ENCODE measurements around the gene OIT3. TPM values are rescaled to one million over a fixed set of nuclear protein-coding genes. Genes with fewer than 3 reads are reported as not detected.

OIT3 gene
- polyA plus RNA-seq (2012; ENCODE audit: insufficient read depth, insufficient read length), result not detected

DNA sequence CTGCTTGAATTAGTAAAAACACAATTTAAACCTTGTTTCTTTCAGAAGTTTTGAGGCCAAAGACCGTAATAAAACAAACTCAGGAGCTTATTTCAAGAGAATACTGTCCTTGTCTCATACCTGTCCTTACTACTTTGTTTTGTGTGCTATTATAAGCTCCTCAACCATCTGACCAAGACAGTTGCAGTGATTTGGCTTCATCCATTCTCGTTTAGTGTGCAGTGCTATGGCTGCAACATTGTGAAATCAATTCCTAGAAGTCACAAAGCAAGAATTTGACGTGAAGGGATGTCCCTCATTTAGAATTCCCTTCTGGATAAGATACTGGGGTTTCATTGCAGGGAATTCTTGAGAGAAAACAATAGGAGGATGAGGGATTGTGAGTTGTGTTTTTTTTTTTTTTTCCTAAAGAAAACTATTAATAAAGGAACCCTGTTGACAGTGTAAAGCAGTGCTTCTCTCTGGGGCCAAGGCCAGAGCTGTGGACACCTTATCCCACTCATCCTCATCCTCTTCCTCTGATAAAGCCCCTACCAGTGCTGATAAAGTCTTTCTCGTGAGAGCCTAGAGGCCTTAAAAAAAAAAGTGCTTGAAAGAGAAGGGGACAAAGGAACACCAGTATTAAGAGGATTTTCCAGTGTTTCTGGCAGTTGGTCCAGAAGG, at the start of gene OIT3:
OIT3 (plus strand) TSS at position 604 of the 663 bp plus-strand sequence. CDS start 60 bp downstream, outside the sequence.
- no peak within 1 kb of the TSS for H3K4me3 ChIP-seq (ENCODE audit: low read length)
- DNase-seq (ENCODE audit: low read depth, low spot score), result no peak

- DNase-seq (ENCODE audit: low read depth, low spot score), result no peak
- no peak overlapping the region for H3K4me3 ChIP-seq (ENCODE audit: low read length)
Observed at GRCh38 chr10:72846238-72846637, 47.3 kb upstream of the OIT3 start.

GRCh38 chr10:72847681-72848080, 45.9 kb upstream of the OIT3 start:
- no peak for DNase-seq (ENCODE audit: low read depth, low spot score)
- no peak overlapping the region for H3K4me3 ChIP-seq (ENCODE audit: low read length)

DNA sequence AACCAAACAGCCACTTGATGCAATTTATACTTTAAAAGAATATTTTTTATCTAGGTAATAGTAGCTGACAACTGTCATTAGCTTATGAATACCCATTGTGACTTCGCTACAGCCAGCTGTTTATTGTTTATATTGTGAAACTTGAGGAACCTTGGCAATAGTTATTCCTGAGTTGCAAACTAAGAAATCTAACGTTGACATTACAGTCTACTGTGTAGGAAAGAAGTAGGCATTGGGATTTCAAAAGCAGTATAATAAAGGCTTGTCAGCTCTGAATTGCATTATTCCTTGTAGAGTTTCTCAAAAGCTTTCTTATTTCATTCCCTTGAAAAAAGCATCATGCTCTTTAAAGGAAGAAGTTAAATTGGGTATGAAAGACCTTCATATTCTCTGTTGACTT, 42.7 kb upstream of the OIT3 start:
- H3K4me3 ChIP-seq (ENCODE audit: low read length), result no peak overlapping the region
- no peak for DNase-seq (ENCODE audit: low read depth, low spot score)

GRCh38 chr10:72851509-72851908, 42.0 kb upstream of the OIT3 start:
- no peak overlapping the region for H3K4me3 ChIP-seq (ENCODE audit: low read length)
- DNase-seq (ENCODE audit: low read depth, low spot score), result no peak

DNA sequence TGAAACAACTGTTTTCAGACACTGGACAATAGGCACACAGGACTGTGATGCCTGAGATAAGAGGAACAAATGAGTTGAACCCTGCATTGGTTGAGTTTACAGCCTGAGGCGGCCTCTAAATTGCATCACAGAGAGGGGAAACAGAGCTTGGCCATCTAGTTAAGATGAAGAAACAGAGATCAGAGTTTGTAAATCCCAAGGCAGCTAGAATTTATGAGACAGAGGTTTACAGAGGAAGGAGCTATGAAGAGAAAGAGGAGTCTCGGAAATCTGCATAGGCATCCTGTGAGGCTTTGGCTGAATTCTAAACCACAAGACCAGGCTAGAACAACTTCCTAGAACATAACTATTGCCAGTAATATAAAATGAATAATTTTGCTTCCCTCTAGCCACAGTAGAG, 41.0 kb upstream of the OIT3 start:
- H3K4me3 ChIP-seq (ENCODE audit: low read length), result no peak overlapping the region
- no peak for DNase-seq (ENCODE audit: low read depth, low spot score)

DNA sequence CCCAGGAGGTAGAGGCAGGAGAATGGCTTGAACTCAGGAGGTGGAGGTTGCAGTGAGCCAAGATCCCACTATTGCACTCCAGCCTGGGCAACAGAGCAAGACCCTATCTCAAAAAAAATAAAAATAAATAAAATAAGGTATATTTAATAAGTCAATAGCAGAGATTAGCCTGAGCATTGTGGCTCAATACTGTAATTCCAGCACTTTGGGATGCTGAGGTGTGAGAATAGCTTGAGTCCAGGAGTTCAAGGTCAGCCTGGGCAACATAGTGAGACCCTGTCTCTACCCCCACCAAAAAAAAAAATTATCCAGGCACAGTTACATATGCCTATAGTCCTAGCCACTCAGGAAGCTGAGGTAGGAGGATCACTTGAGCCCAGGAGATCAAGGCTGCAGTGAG, 38.4 kb upstream of the OIT3 start:
- no peak overlapping the region for H3K4me3 ChIP-seq (ENCODE audit: low read length)
- DNase-seq (ENCODE audit: low read depth, low spot score), result no peak

DNA sequence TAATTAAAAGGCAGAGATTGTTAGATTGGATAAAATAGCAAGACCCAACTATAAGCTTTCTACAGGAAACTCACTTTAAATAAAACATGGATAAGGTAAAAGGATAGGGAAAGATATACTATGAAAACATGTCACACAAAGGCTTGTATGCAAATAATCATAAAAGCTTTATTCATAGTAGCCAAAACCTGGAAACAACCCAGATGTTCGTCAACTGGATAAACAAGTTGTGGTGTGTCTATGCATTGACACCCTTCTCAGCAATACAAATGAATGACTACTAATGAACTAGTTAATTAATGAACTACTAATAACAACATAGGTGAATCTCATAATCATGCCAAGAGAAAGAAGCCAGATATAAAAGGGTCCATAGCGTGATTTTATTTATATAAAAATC, 37.7 kb upstream of the OIT3 start:
- no peak for DNase-seq (ENCODE audit: low read depth, low spot score)
- no peak overlapping the region for H3K4me3 ChIP-seq (ENCODE audit: low read length)

- no peak for DNase-seq (ENCODE audit: low read depth, low spot score)
- H3K4me3 ChIP-seq (ENCODE audit: low read length), result no peak overlapping the region
Observed at GRCh38 chr10:72858067-72858466, 35.5 kb upstream of the OIT3 start.

- no peak overlapping the region for H3K4me3 ChIP-seq (ENCODE audit: low read length)
- no peak for DNase-seq (ENCODE audit: low read depth, low spot score)
Observed at GRCh38 chr10:72862957-72863356, 30.6 kb upstream of the OIT3 start.

GRCh38 chr10:72875250-72876055, 18.1 kb upstream of the OIT3 start:
- H3K4me3 ChIP-seq (ENCODE audit: low read length), result no peak overlapping the region
- peak; percentile 41 for DNase-seq (ENCODE audit: low read depth, low spot score)

DNA sequence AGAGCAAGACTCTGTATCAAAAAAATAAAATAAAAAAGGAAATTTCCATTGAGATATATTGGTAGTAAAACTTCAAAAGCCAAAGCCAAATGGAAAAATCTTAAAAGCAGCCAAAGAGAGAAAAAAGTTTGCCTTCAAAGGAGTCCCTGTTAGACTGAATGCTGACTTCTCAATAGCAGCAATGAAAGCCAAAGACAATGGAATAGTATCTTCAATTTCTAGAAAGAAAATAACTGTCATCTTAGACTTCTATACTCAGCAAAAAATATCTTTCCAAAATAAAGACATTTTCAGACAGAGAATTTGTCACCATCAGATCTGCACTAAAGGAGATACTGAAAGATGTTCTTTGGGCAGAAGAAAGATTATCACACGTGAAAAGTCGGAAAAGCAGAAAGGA, 14.3 kb upstream of the OIT3 start:
- DNase-seq (ENCODE audit: low read depth, low spot score), result no peak
- H3K4me3 ChIP-seq (ENCODE audit: low read length), result no peak overlapping the region

DNA sequence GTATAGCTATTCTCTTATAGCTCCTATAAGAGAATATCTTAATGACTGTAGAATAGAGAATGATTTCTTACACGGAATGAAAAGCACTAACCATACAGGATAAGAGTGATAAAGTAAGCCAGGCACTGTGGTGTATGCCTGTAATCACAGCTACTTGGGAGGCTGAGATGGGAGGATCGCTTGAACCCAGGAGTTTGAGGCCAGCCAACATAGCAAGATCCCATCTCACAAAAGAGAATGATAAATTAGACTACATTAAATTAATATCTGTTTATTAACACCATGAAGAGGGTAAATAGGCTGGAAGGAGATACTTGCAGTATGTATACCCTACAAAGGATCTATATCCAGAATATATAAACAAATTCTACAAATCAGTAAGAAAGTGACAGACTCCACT, 12.2 kb upstream of the OIT3 start:
- no peak for DNase-seq (ENCODE audit: low read depth, low spot score)
- H3K4me3 ChIP-seq (ENCODE audit: low read length), result no peak overlapping the region

GRCh38 chr10:72883861-72884260, 9.7 kb upstream of the OIT3 start:
- no peak for DNase-seq (ENCODE audit: low read depth, low spot score)
- H3K4me3 ChIP-seq (ENCODE audit: low read length), result no peak overlapping the region

GRCh38 chr10:72885953-72886352, 7.6 kb upstream of the OIT3 start:
- no peak for DNase-seq (ENCODE audit: low read depth, low spot score)
- H3K4me3 ChIP-seq (ENCODE audit: low read length), result no peak overlapping the region

DNA sequence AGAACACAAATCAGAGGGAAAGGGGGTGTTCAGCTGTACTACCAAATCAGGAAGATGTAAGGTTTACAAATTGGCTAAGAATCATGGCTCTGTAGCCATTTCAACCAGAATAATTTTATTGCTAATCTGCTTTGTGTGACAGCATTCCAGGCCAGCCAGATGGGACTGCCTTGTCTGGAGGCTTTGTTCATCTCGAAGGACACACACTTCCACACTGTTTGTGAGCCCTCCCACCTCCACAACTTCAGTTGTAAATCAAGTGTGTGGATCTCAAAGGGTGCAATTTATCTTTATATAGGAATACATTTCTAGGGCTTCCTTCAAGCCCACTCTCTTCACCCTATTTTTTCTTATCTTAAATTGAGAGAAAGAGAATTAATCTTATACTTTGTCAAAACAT, 6.9 kb upstream of the OIT3 start:
- no peak for DNase-seq (ENCODE audit: low read depth, low spot score)
- no peak overlapping the region for H3K4me3 ChIP-seq (ENCODE audit: low read length)

DNA sequence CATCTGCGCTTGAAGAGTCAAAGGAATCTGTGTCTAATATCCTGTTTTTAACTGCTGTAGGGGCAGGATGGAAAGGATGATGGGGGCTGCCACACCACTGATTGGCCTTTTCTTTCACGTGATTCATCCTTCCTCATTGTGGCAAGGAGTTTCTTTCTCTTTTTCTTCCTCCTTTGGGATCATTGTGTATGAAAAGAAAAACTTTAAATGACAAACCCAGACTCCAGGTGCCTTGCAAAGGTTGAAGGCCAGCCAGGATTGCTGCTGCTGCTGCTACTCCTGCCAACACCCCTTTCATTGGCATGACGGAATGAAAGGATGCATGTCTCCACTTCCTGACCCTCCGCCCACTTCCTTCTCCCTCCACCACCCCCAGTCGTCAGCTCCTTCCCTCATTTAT, 6.5 kb upstream of the OIT3 start:
- DNase-seq (ENCODE audit: low read depth, low spot score), result peak; percentile 20

DNA sequence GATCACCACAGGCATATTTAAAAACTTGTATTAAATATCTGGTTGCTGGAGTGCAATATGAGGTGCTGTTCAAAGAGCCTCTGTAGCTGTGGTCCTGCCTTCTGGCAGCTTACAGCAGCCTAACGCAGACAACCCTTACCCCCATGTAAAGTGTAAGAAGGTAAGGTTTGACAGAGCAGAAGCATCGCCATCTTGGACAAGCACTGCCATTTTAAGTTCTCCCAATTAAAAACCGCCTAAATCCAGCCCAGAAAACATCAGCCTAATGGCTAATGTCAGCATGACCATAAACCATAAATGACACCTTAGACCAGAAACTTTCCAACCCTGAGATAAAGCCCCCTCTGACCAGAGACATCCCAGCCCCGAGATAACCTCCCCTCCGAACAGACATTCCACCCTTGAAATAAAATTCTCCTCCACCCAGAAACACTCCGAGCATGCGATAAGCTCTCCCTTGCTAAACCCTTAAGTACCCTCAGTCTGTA, 5.3 kb upstream of the OIT3 start:
- no peak overlapping the region for H3K4me3 ChIP-seq (ENCODE audit: low read length)
- DNase-seq (ENCODE audit: low read depth, low spot score), result no peak

More for the DNA sequence above, 6.5 kb upstream of the OIT3 start:
- H3K4me3 ChIP-seq (ENCODE audit: low read length), result no peak overlapping the region; the same call in 1 of the 2 replicates

GRCh38 chr10:72889391-72889831, 4.1 kb upstream of the OIT3 start:
- no peak overlapping the region for H3K4me3 ChIP-seq (ENCODE audit: low read length)
- no peak for DNase-seq (ENCODE audit: low read depth, low spot score)

DNA sequence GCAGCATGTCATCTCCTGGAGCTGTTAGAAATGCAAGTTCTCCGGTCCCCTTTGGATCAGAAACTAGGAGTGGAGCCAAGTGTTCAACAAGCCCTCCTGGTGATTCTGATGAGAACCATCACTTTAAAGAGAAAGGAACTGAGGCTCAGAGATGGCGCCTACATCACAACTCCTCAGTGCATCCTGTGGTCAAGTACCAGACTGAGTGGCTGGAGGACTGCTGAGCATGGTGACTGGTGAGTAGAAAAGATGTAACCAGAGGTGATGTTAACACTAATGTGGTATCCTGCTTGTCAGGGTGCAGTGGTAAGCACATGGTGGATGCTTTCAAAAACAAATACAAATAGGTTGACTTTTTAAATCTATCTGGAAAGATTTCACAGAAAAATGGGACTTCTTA, 3.5 kb upstream of the OIT3 start:
- no peak for DNase-seq (ENCODE audit: low read depth, low spot score)
- H3K4me3 ChIP-seq (ENCODE audit: low read length), result no peak overlapping the region
